Parathyroid adenoma (tissue), 2 donors: ENCODE data around the gene KMT2C.
"Not testable (repeated sequence)": the region's sequence is repeated elsewhere in the genome, so short reads cannot be mapped to it uniquely, and the experiment has no call there.

Experiments
- H2AFZ ChIP-seq: fragments of 300-600 bp; sonication (generic); one replicate; pipeline ENCODE4 v1.7.0; 2017; ENCODE audit warnings: antibody characterized with exemption, mild to moderate bottlenecking
- H3K27ac ChIP-seq: fragments of 300-600 bp; sonication (generic); one replicate; pipeline ENCODE4 v1.7.0; 2017
- H3K27me3 ChIP-seq: fragments of 300-600 bp; sonication (generic); one replicate; pipeline ENCODE4 v1.7.0; 2017; ENCODE audit warnings: low read length; ENCODE audit not compliant: control insufficient read depth, insufficient read depth
- H3K36me3 ChIP-seq: fragments of 300-600 bp; sonication (generic); one replicate; pipeline ENCODE4 v1.7.0; 2017; ENCODE audit warnings: low read length; ENCODE audit not compliant: control insufficient read depth, insufficient read depth
- H3K4me1 ChIP-seq: fragments of 300-600 bp; sonication (generic); one replicate; pipeline ENCODE4 v1.7.0; 2017; ENCODE audit warnings: control low read depth
- H3K4me2 ChIP-seq: fragments of 300-600 bp; sonication (generic); one replicate; pipeline ENCODE4 v1.7.0; 2017; ENCODE audit warnings: low read length
- H3K4me3 ChIP-seq: fragments of 300-600 bp; sonication (generic); one replicate; pipeline ENCODE4 v1.7.0; 2017; ENCODE audit warnings: low read depth, low read length
- H3K79me2 ChIP-seq: fragments of 300-600 bp; sonication (generic); one replicate; pipeline ENCODE4 v1.7.0; 2017; ENCODE audit warnings: control low read depth
- H3K9ac ChIP-seq: fragments of 300-600 bp; sonication (generic); one replicate; pipeline ENCODE4 v1.7.0; 2017; ENCODE audit warnings: mild to moderate bottlenecking
- H3K9me3 ChIP-seq: fragments of 300-600 bp; sonication (generic); one replicate; pipeline ENCODE4 v1.7.0; 2017; ENCODE audit warnings: low read length; ENCODE audit not compliant: control insufficient read depth
- TF ChIP-seq, protein P1 (sequence below): fragments of 300-600 bp; sonication (generic); IDR thresholded peaks from one replicate; pipeline ENCODE4 v1.7.0; 2017; ENCODE audit warnings: antibody characterized with exemption, mild to moderate bottlenecking
- donor health status: primary hyperparathyroidism.

Gene KMT2C

DNA sequence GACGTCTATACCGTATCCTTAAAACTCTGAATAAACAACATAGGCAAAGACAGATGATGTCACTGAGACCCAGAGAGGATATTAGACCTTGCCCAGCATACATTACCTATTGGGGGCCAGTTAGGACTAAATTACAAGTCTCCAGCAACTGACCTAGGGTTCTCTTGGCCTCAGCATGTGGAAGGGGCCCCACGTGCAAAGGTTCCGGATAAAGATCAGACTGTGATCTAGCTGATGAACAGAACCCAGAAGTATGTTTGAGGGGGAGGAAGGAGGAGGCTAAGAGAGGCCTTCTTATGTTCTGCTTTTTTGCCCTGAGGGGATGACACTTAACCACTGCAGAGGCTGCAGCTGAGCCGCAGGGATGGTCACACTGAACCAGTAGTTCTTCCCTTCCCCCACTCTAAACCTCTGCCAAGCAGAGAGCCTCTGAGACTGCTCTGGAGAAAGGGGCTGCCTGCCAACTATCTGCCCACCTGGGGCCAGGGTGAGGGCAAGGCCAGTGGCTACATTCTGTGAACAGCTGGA, 24.0 kb upstream of the KMT2C start:
- no peaks in the 10 kb centered on the region for H3K79me2 ChIP-seq
- no peak overlapping the region for H3K4me3 ChIP-seq
- H3K9me3 ChIP-seq, result no peaks in the 10 kb centered on the region
- no peak overlapping the region for H3K9ac ChIP-seq
- peak overlapping the region; percentile 22 for H3K27ac ChIP-seq
- TF ChIP-seq, protein P1, sequence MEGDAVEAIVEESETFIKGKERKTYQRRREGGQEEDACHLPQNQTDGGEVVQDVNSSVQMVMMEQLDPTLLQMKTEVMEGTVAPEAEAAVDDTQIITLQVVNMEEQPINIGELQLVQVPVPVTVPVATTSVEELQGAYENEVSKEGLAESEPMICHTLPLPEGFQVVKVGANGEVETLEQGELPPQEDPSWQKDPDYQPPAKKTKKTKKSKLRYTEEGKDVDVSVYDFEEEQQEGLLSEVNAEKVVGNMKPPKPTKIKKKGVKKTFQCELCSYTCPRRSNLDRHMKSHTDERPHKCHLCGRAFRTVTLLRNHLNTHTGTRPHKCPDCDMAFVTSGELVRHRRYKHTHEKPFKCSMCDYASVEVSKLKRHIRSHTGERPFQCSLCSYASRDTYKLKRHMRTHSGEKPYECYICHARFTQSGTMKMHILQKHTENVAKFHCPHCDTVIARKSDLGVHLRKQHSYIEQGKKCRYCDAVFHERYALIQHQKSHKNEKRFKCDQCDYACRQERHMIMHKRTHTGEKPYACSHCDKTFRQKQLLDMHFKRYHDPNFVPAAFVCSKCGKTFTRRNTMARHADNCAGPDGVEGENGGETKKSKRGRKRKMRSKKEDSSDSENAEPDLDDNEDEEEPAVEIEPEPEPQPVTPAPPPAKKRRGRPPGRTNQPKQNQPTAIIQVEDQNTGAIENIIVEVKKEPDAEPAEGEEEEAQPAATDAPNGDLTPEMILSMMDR, result no peak
- H3K36me3 ChIP-seq, result no peaks in the 10 kb centered on the region
- peaks cover 15% of the 10 kb centered on the region for H3K4me1 ChIP-seq
- H2AFZ ChIP-seq, result peak overlapping the region; percentile 85
- H3K27me3 ChIP-seq, result no peaks in the 10 kb centered on the region
- H3K4me2 ChIP-seq, result peak overlapping the region; percentile 6

DNA sequence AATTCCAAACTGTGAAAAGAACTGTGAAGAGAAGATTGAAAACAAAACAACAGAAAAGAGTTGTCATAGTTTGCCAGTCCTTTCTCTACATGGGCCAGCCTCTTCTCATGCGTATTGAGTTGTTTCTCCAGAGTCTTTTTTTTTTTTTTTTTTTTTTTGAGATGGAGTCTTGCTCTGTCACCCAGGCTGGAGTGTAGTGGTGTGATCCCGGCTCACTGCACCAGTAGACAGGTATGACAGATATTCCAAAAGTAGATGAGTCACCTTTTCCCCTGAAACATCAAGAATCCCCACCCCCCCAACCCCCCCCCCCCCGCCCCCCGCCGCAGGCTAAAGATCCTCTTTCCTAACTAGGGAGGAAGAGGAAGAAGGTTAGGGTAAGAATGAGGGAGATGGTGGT, 15.6 kb upstream of the KMT2C start:
- Histone ChIP-seq H3K36me3 (no peaks in the 10 kb centered on the region), H3K27me3 (no peaks in the 10 kb centered on the region), H3K4me2 (no peak overlapping the region), H3K79me2 (no peaks in the 10 kb centered on the region), H3K4me3 (no peak overlapping the region), H2AFZ (no peak overlapping the region), H3K4me1 (no peaks in the 10 kb centered on the region), H3K9me3 (no peaks in the 10 kb centered on the region), H3K9ac (no peak overlapping the region), H3K27ac (no peak overlapping the region)
- TF ChIP-seq, protein P1, result no peak

DNA sequence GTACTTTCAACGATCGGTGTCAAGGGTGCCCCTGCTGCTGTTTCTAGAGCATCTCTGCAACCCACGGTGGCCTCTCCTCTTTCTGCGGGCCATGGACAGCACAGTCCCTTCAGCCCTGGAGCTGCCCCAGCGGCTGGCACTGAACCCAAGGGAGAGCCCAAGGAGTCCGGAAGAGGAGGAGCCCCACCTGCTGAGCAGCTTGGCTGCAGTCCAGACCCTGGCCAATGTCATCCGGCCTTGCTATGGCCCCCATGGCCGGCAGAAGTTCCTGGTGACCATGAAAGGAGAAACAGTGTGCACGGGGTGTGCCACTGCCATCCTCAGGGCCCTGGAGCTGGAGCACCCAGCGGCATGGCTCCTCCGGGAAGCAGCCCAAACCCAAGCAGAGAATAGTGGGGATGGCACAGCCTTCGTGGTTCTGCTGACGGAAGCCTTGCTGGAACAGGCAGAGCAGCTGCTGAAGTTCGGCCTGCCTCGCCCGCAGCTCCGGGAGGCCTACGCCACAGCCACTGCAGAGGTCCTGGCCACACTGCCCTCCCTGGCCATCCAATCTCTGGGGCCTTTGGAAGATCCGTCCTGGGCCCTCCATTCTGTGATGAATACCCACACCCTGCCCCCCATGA, 9.7 kb upstream of the KMT2C start:
- H3K4me1 ChIP-seq, H2AFZ ChIP-seq, H3K9ac ChIP-seq, H3K36me3 ChIP-seq, H3K4me3 ChIP-seq, H3K9me3 ChIP-seq, H3K27ac ChIP-seq, H3K4me2 ChIP-seq, H3K27me3 ChIP-seq, H3K79me2 ChIP-seq: not testable (repeated sequence)

DNA sequence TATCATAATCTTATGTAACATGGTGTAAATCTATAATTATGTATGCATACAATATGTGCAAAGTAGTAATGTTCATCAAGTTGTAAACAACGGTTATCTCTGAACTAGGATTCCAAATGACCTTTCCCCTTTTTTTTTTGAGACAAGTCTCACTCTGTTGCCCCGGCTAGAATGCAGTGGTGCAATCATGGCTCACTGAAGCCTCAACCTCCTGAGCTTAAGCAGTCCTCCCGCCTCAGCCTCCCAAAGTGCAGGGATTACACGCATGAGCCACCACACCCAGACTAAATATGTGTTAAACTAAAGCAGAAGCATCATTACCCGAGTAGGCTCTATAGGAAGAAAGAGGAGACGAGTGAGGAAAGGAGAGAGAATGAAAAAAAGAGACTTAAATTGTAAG, 7.8 kb upstream of the KMT2C start:
- TF ChIP-seq, protein P1, result no peak
- no peaks in the 10 kb centered on the region for H3K27me3 ChIP-seq
- no peak overlapping the region for H3K4me2 ChIP-seq

GRCh38 chr7:152442330-152442835, 6.6 kb upstream of the KMT2C start:
- no peak overlapping the region for H3K9ac ChIP-seq
- TF ChIP-seq, protein P1, result no peak
- no peaks in the 10 kb centered on the region for H3K27me3 ChIP-seq
- H3K79me2 ChIP-seq, result no peaks in the 10 kb centered on the region
- H3K36me3 ChIP-seq, result no peaks in the 10 kb centered on the region
- no peak overlapping the region for H3K4me3 ChIP-seq
- H3K4me1 ChIP-seq, result no peaks in the 10 kb centered on the region
- no peaks in the 10 kb centered on the region for H3K9me3 ChIP-seq
- no peak overlapping the region for H3K27ac ChIP-seq
- no peak overlapping the region for H2AFZ ChIP-seq
- no peak overlapping the region for H3K4me2 ChIP-seq

More for the DNA sequence above, 7.8 kb upstream of the KMT2C start:
- no peak overlapping the region for H3K9ac ChIP-seq
- H3K36me3 ChIP-seq, result no peaks in the 10 kb centered on the region
- no peak overlapping the region for H2AFZ ChIP-seq
- no peaks in the 10 kb centered on the region for H3K9me3 ChIP-seq
- no peak overlapping the region for H3K4me3 ChIP-seq
- H3K27ac ChIP-seq, result no peak overlapping the region
- H3K79me2 ChIP-seq, result no peaks in the 10 kb centered on the region
- H3K4me1 ChIP-seq, result no peaks in the 10 kb centered on the region

DNA sequence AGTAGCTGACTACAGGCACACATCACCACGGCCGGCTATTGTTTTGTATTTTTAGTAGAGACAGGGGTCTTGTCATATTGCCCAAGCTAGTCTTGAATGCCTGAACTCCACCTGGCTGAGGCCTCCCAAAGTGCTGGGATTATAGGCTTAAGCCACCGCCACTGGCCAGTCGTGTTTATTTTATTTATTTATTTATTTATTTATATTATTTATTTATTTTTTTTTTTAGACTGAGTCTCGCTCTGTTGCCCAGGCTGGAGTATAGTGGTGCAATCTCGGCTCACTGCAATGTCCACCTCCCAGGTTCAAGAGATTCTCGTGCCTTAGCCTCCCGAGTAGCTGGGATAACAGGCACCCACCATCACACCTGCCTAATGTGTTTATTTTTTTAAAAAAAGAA, 6.0 kb upstream of the KMT2C start:
- H2AFZ ChIP-seq, H3K4me1 ChIP-seq, H3K79me2 ChIP-seq, H3K4me2 ChIP-seq, H3K9me3 ChIP-seq, H3K36me3 ChIP-seq, H3K9ac ChIP-seq, H3K27me3 ChIP-seq, H3K4me3 ChIP-seq, H3K27ac ChIP-seq: not testable (repeated sequence)

- not testable (repeated sequence) for H3K36me3 ChIP-seq, H3K79me2 ChIP-seq, H3K4me3 ChIP-seq, H3K9ac ChIP-seq, H3K4me2 ChIP-seq, H3K27ac ChIP-seq, H3K9me3 ChIP-seq, H3K4me1 ChIP-seq, H2AFZ ChIP-seq, H3K27me3 ChIP-seq
Measured at GRCh38 chr7:152441168-152441567, 5.4 kb upstream of the KMT2C start.

GRCh38 chr7:152438017-152438416, 2.2 kb upstream of the KMT2C start:
- H3K9me3 ChIP-seq, H3K27me3 ChIP-seq, H3K36me3 ChIP-seq, H3K9ac ChIP-seq, H3K79me2 ChIP-seq, H3K27ac ChIP-seq, H3K4me3 ChIP-seq, H3K4me1 ChIP-seq, H3K4me2 ChIP-seq: not testable (repeated sequence)
- H2AFZ ChIP-seq, result peak overlapping the region; percentile 59
